HG03060 (cell line): ENCODE data around the gene CYB561D2.

Experiments
- ATAC-seq: cut with Tn5 transposase; IDR thresholded peaks from one replicate; pipeline ENCODE4 v1.9.1; 2021; ENCODE audit warnings: low read depth, moderate number of reproducible peaks; ENCODE audit not compliant: unreplicated experiment

The CYB561D2 gene

GRCh38 chr3:50385754-50386153, 35.1 kb downstream of the CYB561D2 start:
- no peak for ATAC-seq

- ATAC-seq = no peak
Measured at GRCh38 chr3:50388016-50388719, 37.5 kb downstream of the CYB561D2 start.

DNA sequence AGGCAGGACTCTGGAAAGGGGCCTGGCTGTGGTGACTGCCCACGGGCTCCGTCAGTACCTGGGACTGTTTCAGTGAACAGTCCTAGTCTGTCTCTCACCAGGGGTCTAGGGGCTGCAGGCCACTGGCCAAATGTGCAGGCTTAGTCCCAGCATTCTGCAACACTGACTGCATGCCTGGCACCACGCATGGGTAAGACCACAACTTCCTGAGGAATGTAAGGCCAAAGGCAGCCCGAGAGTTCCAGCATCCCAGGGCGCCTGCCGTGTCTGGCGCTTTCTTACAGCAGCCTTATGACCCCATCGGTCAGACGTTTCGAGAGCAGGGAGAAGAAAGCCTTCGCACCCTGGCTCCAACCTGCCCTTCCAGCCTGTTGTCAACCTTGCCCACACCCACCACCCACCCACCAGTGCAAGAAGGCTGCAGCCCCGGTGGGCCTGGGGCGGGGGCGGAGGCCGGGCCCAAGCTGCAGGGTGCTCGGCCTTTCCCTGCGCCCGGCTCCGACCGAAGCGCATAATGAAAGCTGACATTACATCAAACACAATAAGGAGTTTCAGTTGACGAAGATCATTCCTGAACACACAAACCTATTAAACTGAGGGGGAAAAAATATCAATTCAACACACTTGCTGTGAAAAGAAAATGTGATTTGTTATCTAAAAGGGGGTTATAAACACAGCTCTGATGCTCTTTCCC, 38.2 kb downstream of the CYB561D2 start:
- no peak for ATAC-seq

- no peak for ATAC-seq
Measured at GRCh38 chr3:50389414-50389767, 38.7 kb downstream of the CYB561D2 start.

- no peak for ATAC-seq
Measured at GRCh38 chr3:50390508-50391224, 40.0 kb downstream of the CYB561D2 start.

- no peak for ATAC-seq
Measured at GRCh38 chr3:50392101-50392715, 41.5 kb downstream of the CYB561D2 start.

GRCh38 chr3:50393061-50393460, 42.4 kb downstream of the CYB561D2 start:
- ATAC-seq = no peak

DNA sequence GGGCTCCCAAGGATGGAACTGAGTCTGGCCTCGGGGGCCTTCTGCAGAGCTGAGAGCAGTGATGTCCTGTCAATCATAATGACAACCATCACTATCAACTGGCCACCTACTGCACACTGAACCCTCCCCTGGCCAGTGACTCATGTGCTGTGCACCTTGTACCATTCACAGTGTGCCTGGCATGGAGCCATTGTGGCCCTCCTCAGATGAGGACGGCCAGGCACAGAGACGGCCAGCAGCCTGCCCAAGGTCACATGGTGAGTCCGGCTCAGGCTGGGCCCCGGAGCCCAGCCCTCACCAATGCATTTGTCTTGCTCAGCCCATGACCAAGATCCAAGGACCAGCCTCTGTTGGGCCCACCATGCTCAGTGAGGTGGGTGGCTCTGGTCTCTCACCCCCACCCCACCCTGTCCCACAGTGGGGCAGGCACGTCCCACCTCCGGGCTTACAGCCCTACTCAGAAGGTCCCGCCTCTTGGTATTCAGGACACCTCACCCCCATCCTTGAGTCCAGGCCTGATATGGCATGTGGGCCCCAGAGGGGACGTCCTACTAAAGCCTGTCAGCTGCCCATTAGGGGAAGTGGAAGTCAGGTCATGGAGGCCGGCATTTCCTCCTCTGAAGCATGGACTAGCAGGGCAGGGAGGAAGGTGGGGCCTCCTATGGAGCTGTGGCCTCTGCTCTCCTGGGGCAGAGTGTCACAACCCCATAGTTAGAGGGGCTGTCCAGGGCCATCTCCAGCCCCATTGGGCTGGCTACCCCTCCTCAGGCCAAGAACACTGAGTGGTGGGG, 44.6 kb downstream of the CYB561D2 start:
- ATAC-seq = no peak

- ATAC-seq = no peak
Measured at GRCh38 chr3:50396502-50396901, 45.8 kb downstream of the CYB561D2 start.

DNA sequence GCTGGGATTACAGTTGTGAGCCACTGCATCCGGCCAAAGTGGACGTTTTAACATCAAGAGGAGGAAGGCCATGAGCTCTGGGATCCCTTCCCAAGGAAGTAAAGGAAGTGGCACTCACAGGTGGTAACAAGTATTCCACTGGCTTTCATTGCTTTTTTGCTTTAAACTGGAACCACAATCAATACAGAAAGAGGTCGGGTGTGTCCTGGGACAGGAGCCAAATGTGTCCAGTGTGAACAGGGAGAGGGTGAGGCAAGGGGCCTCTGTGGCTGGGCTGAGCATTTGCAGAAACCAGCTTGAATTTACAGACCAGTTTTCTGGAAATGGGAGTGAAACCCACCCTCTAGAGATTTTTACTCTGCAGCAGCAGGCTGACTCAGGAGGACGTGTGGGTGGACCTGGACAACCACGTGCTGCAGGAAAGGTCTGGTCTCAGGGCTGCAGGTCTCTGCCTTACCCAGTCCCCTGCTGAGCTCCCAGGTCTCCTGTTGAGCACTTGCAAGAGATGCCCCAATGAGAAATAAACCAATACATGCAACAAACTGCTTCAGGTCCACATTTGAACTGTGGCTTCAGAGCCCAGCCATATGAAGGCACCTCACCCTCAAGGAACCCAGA, 51.4 kb downstream of the CYB561D2 start:
- ATAC-seq = no peak
